Spinal cord (tissue), 10 donors: ENCODE results near the gene RASSF8. TPM values are rescaled to one million over a fixed set of nuclear protein-coding genes. Genes with fewer than 3 reads are reported as not detected.

Experiments
- DNase-seq, 6 donors: peaks; one replicate each; pipeline versions ENCODE4 v3.0.0 to v3.0.0-alpha.2; 2013 to 2015; ENCODE audit warnings: low spot score in 6 of 6, low read depth in 4 of 6
- H3K27ac ChIP-seq: one replicate; pipeline ENCODE4 v1.5.1; 2013; ENCODE audit warnings: low read depth, low read length, control low read depth
- H3K27me3 ChIP-seq: one replicate; pipeline ENCODE4 v1.6.1; 2013; ENCODE audit warnings: low read length; ENCODE audit not compliant: control insufficient read depth, insufficient read depth
- H3K36me3 ChIP-seq: one replicate; pipeline ENCODE4 v1.6.1; 2013; ENCODE audit warnings: low read length; ENCODE audit not compliant: control insufficient read depth, insufficient read depth
- H3K4me1 ChIP-seq: one replicate; pipeline ENCODE4 v1.6.1; 2013; ENCODE audit warnings: low read length; ENCODE audit not compliant: control insufficient read depth, insufficient read depth
- H3K4me3 ChIP-seq: one replicate; pipeline ENCODE4 v1.5.1; 2013; ENCODE audit warnings: low read depth, low read length, control low read depth
- H3K9me3 ChIP-seq: one replicate; pipeline ENCODE4 v1.6.1; 2013; ENCODE audit warnings: low read length; ENCODE audit not compliant: control insufficient read depth, insufficient read depth
- WGBS: methylation state at CpG from one replicate; pipeline ENCODE4 v1.1.5; 2013; ENCODE audit warnings: missing lambda C conversion rate; ENCODE audit not compliant: insufficient coverage; 5-methylcytosine and 5-hydroxymethylcytosine counted together
- polyA plus RNA-seq, 2 donors: library from polyadenylated mRNA; unstranded; fragments of 120-200 nt; gene quantifications; one replicate each; pipeline ENCODE4 v1.2.1, GENCODE V29; 2013; ENCODE audit not compliant: insufficient read length in 2 of 2
- total RNA-seq, 2 donors: library from RNA; depleted of rRNA in 1 of 2; stranded (reverse); fragments of 120-200 nt in 1 of 2; fragments of >200 nt in 1 of 2; gene quantifications; one replicate each; pipeline versions ENCODE4 v1.2.3 to v1.2.4, GENCODE V29; 2013 to 2014
- donor health status: healthy.

The RASSF8 gene
- total and polyA plus RNA-seq, 4 donors = 17.5 to 80.7 (median 46.7) TPM

GRCh38 chr12:26016516-26016915 is 58.0 kb downstream of the RASSF8 start:
- Histone ChIP-seq H3K4me1 (no peaks in the 10 kb centered on the region), H3K9me3 (no peaks in the 10 kb centered on the region), H3K4me3 (no peak overlapping the region), H3K36me3 (no peaks in the 10 kb centered on the region), H3K27ac (no peak overlapping the region), H3K27me3 (no peaks in the 10 kb centered on the region)
- DNase-seq = no peak
- no CpG with 5 or more reads among the region's 2 CpGs for WGBS

- DNase-seq = peak in 2 of 6 donors; percentile 51 to 53
- Histone ChIP-seq H3K27ac (no peak overlapping the region), H3K4me3 (no peak overlapping the region), H3K9me3 (no peaks in the 10 kb centered on the region), H3K4me1 (no peaks in the 10 kb centered on the region), H3K27me3 (no peaks in the 10 kb centered on the region), H3K36me3 (no peaks in the 10 kb centered on the region)
- no CpG with 5 or more reads among the region's 4 CpGs for WGBS
Measured at GRCh38 chr12:26017484-26018211, 59.2 kb downstream of the RASSF8 start.

GRCh38 chr12:26018926-26019325 is 60.4 kb downstream of the RASSF8 start:
- Histone ChIP-seq H3K4me3 (no peak overlapping the region), H3K9me3 (no peaks in the 10 kb centered on the region), H3K27ac (no peak overlapping the region), H3K36me3 (no peaks in the 10 kb centered on the region), H3K4me1 (no peaks in the 10 kb centered on the region), H3K27me3 (no peaks in the 10 kb centered on the region)
- DNase-seq = no peak
- WGBS = no CpG with 5 or more reads among the region's 2 CpGs

GRCh38 chr12:26021534-26021933 is 63.1 kb downstream of the RASSF8 start:
- Histone ChIP-seq H3K27me3 (no peaks in the 10 kb centered on the region), H3K27ac (no peak overlapping the region), H3K4me3 (no peak overlapping the region), H3K9me3 (no peaks in the 10 kb centered on the region), H3K4me1 (no peaks in the 10 kb centered on the region), H3K36me3 (no peaks in the 10 kb centered on the region)
- DNase-seq = no peak
- WGBS = 100% methylated on average over 1 of the region's 2 CpGs

DNA sequence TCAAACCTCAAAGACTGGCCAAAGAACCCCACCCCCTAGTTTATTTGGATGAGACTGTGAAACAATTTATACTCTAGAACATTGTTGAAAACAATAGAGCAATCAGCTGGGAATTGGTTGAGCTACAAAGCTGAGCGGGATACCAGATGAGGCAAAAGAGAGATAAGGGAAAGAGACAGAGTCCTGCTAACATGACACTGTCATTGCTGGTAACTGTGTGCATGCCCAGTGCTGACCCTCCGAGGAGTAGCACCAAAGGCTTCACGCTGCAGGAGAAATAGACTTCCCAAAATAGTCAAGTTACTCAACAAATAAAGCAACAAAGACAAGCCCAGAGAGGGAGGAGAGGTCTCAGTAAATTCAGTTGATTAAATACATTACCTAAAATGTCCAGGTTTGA is 63.6 kb downstream of the RASSF8 start:
- 92% methylated on average over 1 of the region's 3 CpGs for WGBS
- no peak overlapping the region for H3K27ac ChIP-seq
- no peak for DNase-seq
- no peaks in the 10 kb centered on the region for H3K36me3 ChIP-seq
- H3K27me3 ChIP-seq = no peaks in the 10 kb centered on the region
- no peak overlapping the region for H3K4me3 ChIP-seq
- H3K4me1 ChIP-seq = no peaks in the 10 kb centered on the region
- H3K9me3 ChIP-seq = no peaks in the 10 kb centered on the region

DNA sequence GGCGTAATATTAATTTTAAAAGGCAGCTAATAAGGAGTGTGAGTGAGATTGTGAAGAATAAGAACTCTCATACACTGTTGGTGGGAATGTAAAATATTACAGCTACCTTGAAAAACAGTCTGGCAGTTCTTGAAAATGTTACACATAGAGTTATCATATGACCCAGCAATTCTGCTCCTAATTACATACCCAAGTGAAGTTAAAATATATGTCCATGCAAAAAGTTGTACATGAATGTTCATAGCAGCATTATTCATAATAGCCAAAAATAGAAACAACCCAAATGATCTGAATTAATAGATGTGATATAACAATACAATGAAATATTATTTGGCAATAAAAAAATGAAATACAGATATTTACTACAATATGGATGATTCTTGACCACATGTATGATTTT is 68.2 kb downstream of the RASSF8 start:
- Histone ChIP-seq H3K4me3 (no peak overlapping the region), H3K36me3 (no peaks in the 10 kb centered on the region), H3K9me3 (no peaks in the 10 kb centered on the region), H3K4me1 (no peaks in the 10 kb centered on the region), H3K27me3 (no peaks in the 10 kb centered on the region), H3K27ac (no peak overlapping the region)
- DNase-seq = no peak
- no CpG with 5 or more reads among the region's 1 CpG for WGBS

DNA sequence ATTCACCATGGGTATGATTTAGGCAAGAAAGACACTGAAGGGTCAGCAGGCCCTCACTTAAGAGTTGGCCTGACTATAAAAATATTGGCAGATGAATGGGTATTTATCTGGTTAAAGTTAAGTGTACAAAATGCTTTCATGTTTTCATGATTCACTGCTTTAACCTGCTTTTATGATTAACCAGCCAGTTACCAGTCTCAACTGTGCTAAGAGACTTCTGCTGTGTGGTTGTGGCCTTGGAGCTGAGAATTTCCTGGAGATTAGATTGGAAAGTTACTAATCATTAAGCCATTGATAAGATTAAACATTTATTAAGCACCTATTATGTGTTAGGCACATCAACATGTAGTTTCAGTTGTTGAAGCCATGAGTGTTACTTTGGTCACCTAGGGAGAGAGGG is 68.9 kb downstream of the RASSF8 start:
- no peak for DNase-seq
- Histone ChIP-seq H3K27me3 (no peaks in the 10 kb centered on the region), H3K9me3 (no peaks in the 10 kb centered on the region), H3K36me3 (no peaks in the 10 kb centered on the region), H3K4me3 (no peak overlapping the region), H3K27ac (no peak overlapping the region), H3K4me1 (no peaks in the 10 kb centered on the region)

GRCh38 chr12:26028953-26029735 is 70.7 kb downstream of the RASSF8 start:
- DNase-seq = peak in 2 of 6 donors; percentile 75 to 86
- H3K27me3 ChIP-seq = no peaks in the 10 kb centered on the region
- WGBS = no CpG with 5 or more reads among the region's 4 CpGs
- no peaks in the 10 kb centered on the region for H3K36me3 ChIP-seq
- H3K9me3 ChIP-seq = no peaks in the 10 kb centered on the region
- no peak overlapping the region for H3K4me3 ChIP-seq
- H3K4me1 ChIP-seq = no peaks in the 10 kb centered on the region
- no peak overlapping the region for H3K27ac ChIP-seq

DNA sequence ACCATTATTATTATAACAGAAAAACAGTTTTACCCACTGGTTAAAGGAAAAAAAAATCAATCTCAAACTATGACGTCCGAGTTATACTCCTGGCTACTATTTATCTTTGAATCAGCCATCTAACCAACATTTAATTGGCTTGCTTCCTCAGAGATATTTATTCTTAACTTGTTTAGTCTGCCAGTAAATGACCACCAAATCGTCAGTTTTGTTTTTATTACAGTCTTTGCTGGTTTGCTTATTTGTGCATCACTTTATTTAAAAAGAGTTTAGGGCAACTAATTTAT is 71.2 kb downstream of the RASSF8 start:
- H3K27ac ChIP-seq = no peak overlapping the region
- no CpG with 5 or more reads among the region's 3 CpGs for WGBS
- H3K27me3 ChIP-seq = no peaks in the 10 kb centered on the region
- H3K36me3 ChIP-seq = no peaks in the 10 kb centered on the region
- H3K4me1 ChIP-seq = no peaks in the 10 kb centered on the region
- no peak for DNase-seq
- no peaks in the 10 kb centered on the region for H3K9me3 ChIP-seq
- no peak overlapping the region for H3K4me3 ChIP-seq

DNA sequence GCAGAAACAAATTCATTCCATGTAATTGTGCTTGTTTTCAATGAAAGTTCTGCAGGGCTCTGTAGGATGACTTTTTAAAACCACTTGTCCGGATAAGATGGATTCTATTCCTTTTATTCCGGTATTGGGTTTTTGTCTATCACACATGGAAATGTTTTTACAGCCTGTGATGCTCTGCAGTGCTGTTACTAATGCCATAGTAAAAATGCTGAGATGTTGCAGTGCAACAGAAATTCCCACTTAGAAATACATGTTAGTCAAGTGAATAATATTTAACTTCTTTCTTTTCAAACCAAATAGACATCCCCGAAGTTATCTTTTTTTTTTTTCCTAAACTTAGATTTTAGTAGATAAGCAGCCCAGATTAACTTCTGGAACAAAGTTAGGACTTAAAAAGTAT is 71.9 kb downstream of the RASSF8 start:
- no peak overlapping the region for H3K4me3 ChIP-seq
- no CpG with 5 or more reads among the region's 3 CpGs for WGBS
- no peak overlapping the region for H3K27ac ChIP-seq
- H3K4me1 ChIP-seq = no peaks in the 10 kb centered on the region
- no peaks in the 10 kb centered on the region for H3K9me3 ChIP-seq
- no peaks in the 10 kb centered on the region for H3K27me3 ChIP-seq
- H3K36me3 ChIP-seq = no peaks in the 10 kb centered on the region
- DNase-seq = no peak
